CD4-positive, alpha-beta T cell treated with Interleukin-15 for 4 hours (primary cell): ENCODE results near the gene RNU1-2.
"Not testable (repeated sequence)": the region's sequence is repeated elsewhere in the genome, so short reads cannot be mapped to it uniquely, and the experiment has no call there.

Experiments
- DNase-seq: peaks from one replicate; pipeline ENCODE4 v3.0.0-alpha.2; 2020; ENCODE audit warnings: low spot score

RNU1-2 gene

GRCh38 chr1:16907870-16908758, 12.3 kb downstream of the RNU1-2 start:
- DNase-seq: no peak

- DNase-seq: not testable (repeated sequence)
These were observed 16.3 kb downstream of the RNU1-2 start for GRCh38 chr1:16911851-16912721.

GRCh38 chr1:16912742-16913141, 17.0 kb downstream of the RNU1-2 start:
- not testable (repeated sequence) for DNase-seq

- no peak for DNase-seq
These were observed 17.5 kb downstream of the RNU1-2 start for GRCh38 chr1:16913181-16913832.

- peak; percentile 94 for DNase-seq
These were observed 18.3 kb downstream of the RNU1-2 start for GRCh38 chr1:16913833-16914662.

- not testable (repeated sequence) for DNase-seq
These were observed 19.3 kb downstream of the RNU1-2 start for GRCh38 chr1:16914928-16915626.

- DNase-seq: no peak
These were observed 19.8 kb downstream of the RNU1-2 start for GRCh38 chr1:16915627-16915973.

GRCh38 chr1:16916036-16916880, 20.5 kb downstream of the RNU1-2 start:
- not testable (repeated sequence) for DNase-seq

GRCh38 chr1:16918371-16918770, 22.6 kb downstream of the RNU1-2 start:
- no peak for DNase-seq

GRCh38 chr1:16918936-16919665, 23.3 kb downstream of the RNU1-2 start:
- not testable (repeated sequence) for DNase-seq

- no peak for DNase-seq
These were observed 25.2 kb downstream of the RNU1-2 start for GRCh38 chr1:16920951-16921350.

GRCh38 chr1:16921391-16922185, 25.8 kb downstream of the RNU1-2 start, which contains the start of gene CROCC:
Gene CROCC, plus strand, starts transcription at chr1:16921931. Its CDS starts 88 bp downstream, at chr1:16922019.
- peak; percentile 33 for DNase-seq

GRCh38 chr1:16922466-16922865, 26.7 kb downstream of the RNU1-2 start:
- DNase-seq: no peak

- no peak for DNase-seq
These were observed 27.2 kb downstream of the RNU1-2 start for GRCh38 chr1:16922885-16923431.

GRCh38 chr1:16924216-16924918, 28.6 kb downstream of the RNU1-2 start:
- DNase-seq: no peak

GRCh38 chr1:16924919-16925477, 29.2 kb downstream of the RNU1-2 start:
- no peak for DNase-seq
